Mesenchymal stem cell (in vitro differentiated cells and primary cell): Measurements from ENCODE around the gene TOLLIP.

Experiments used
- DNase-seq: peaks from one replicate; pipeline ENCODE4 v3.0.0-alpha.2; 2013
- H2AFZ ChIP-seq: one replicate; pipeline ENCODE4 v1.6.1; 2013; ENCODE audit warnings: low read depth, mild to moderate bottlenecking, control low read depth, inconsistent platforms, low read length, moderate library complexity
- H2AK5ac ChIP-seq: 2 replicates; pipeline ENCODE4 v1.6.1; 2013; ENCODE audit warnings: low read length, moderate library complexity, mild to moderate bottlenecking, inconsistent platforms; ENCODE audit not compliant: severe bottlenecking
- H2BK120ac ChIP-seq: one replicate; pipeline ENCODE4 v1.6.1; 2013; ENCODE audit warnings: low read depth, mild to moderate bottlenecking, inconsistent platforms, low read length, moderate library complexity
- H2BK12ac ChIP-seq, 2 experiments: one replicate each; pipeline ENCODE4 v1.6.1; 2013; ENCODE audit warnings: inconsistent platforms in 2 of 2, low read length in 2 of 2, mild to moderate bottlenecking in 2 of 2, moderate library complexity in 2 of 2, control low read depth in 1 of 2
- H2BK15ac ChIP-seq: one replicate; pipeline ENCODE4 v1.6.1; 2013; ENCODE audit warnings: mild to moderate bottlenecking, low read depth, inconsistent platforms; ENCODE audit not compliant: poor library complexity, severe bottlenecking
- H2BK5ac ChIP-seq: 2 replicates; pipeline ENCODE4 v1.6.1; 2013; ENCODE audit warnings: low read depth, mild to moderate bottlenecking, low read length, control low read depth, inconsistent platforms; ENCODE audit not compliant: poor library complexity, severe bottlenecking
- H3K14ac ChIP-seq, 2 experiments: one replicate each; pipeline ENCODE4 v1.6.1; 2013; ENCODE audit warnings: inconsistent platforms in 2 of 2, low read length in 2 of 2, control low read depth in 1 of 2, mild to moderate bottlenecking in 1 of 2, moderate library complexity in 1 of 2
- H3K18ac ChIP-seq, 2 experiments: one replicate each; pipeline ENCODE4 v1.6.1; 2013; ENCODE audit warnings: inconsistent platforms in 2 of 2, low read length in 2 of 2, control low read depth in 1 of 2, low read depth in 1 of 2, mild to moderate bottlenecking in 1 of 2
- H3K23ac ChIP-seq, 2 experiments: one replicate each; pipeline ENCODE4 v1.6.1; 2013; ENCODE audit warnings: inconsistent platforms in 2 of 2, low read length in 2 of 2, mild to moderate bottlenecking in 2 of 2, moderate library complexity in 2 of 2, control low read depth in 1 of 2
- H3K27ac ChIP-seq: 2 replicates; pipeline ENCODE4 v1.5.1; 2013; ENCODE audit warnings: mild to moderate bottlenecking, moderate library complexity, low read length, control low read depth, inconsistent platforms; ENCODE audit not compliant: poor library complexity, severe bottlenecking
- H3K27me3 ChIP-seq, 2 experiments: 2 replicates each; pipeline versions ENCODE4 v1.6.1 to v1.7.0; 2013; ENCODE audit warnings: low read length in 2 of 2, mild to moderate bottlenecking in 2 of 2, moderate library complexity in 2 of 2, control low read depth in 1 of 2, inconsistent platforms in 1 of 2; ENCODE audit not compliant: control insufficient read depth in 1 of 2, insufficient read depth in 1 of 2
- H3K36me3 ChIP-seq, 2 experiments: 2 replicates each; pipeline versions ENCODE4 v1.6.1 to v1.7.0; 2013; ENCODE audit warnings: low read length in 2 of 2, control low read depth in 1 of 2, inconsistent platforms in 1 of 2, low read depth in 1 of 2, mild to moderate bottlenecking in 1 of 2; ENCODE audit not compliant: insufficient read depth in 2 of 2, control insufficient read depth in 1 of 2
- H3K4ac ChIP-seq, 2 experiments: one replicate each; pipeline ENCODE4 v1.6.1; 2013; ENCODE audit warnings: inconsistent platforms in 2 of 2, low read length in 2 of 2, mild to moderate bottlenecking in 2 of 2, moderate library complexity in 2 of 2, control low read depth in 1 of 2, low read depth in 1 of 2
- H3K4me1 ChIP-seq: 2 replicates; pipeline ENCODE4 v1.6.1; 2013; ENCODE audit warnings: low read depth, low read length, control low read depth; ENCODE audit not compliant: control insufficient read depth, insufficient read depth
- H3K4me2 ChIP-seq: 2 replicates; pipeline ENCODE4 v1.6.1; 2013; ENCODE audit warnings: low read length, mild to moderate bottlenecking, inconsistent platforms; ENCODE audit not compliant: poor library complexity, severe bottlenecking
- H3K4me3 ChIP-seq, 2 experiments: 2 replicates each; pipeline versions ENCODE4 v1.5.1 to v1.7.0; 2013; ENCODE audit warnings: low read length in 2 of 2, mild to moderate bottlenecking in 2 of 2, control low read depth in 1 of 2, low read depth in 1 of 2; ENCODE audit not compliant: insufficient read depth in 1 of 2
- H3K79me1 ChIP-seq: replicated peaks from 2 replicates; pipeline ENCODE4 v1.6.1; 2013; ENCODE audit warnings: mild to moderate bottlenecking, control low read depth, low read length, inconsistent platforms; ENCODE audit not compliant: poor library complexity, severe bottlenecking
- H3K9ac ChIP-seq: 2 replicates; pipeline ENCODE4 v1.7.0; 2013; ENCODE audit warnings: mild to moderate bottlenecking, low read length, moderate library complexity
- H3K9me3 ChIP-seq: 2 replicates; pipeline ENCODE4 v1.7.0; 2013; ENCODE audit warnings: mild to moderate bottlenecking, low read length; ENCODE audit not compliant: control insufficient read depth
- H4K8ac ChIP-seq: one replicate; pipeline ENCODE4 v1.6.1; 2013; ENCODE audit warnings: inconsistent platforms, mild to moderate bottlenecking, low read length, moderate library complexity
- H4K91ac ChIP-seq: one replicate; pipeline ENCODE4 v1.6.1; 2013; ENCODE audit warnings: mild to moderate bottlenecking, low read length, inconsistent platforms
- WGBS: methylation state at CpG from one replicate; pipeline ENCODE4 v1.1.7; 2013; ENCODE audit warnings: mixed read lengths; 5-methylcytosine and 5-hydroxymethylcytosine counted together

The TOLLIP gene

DNA sequence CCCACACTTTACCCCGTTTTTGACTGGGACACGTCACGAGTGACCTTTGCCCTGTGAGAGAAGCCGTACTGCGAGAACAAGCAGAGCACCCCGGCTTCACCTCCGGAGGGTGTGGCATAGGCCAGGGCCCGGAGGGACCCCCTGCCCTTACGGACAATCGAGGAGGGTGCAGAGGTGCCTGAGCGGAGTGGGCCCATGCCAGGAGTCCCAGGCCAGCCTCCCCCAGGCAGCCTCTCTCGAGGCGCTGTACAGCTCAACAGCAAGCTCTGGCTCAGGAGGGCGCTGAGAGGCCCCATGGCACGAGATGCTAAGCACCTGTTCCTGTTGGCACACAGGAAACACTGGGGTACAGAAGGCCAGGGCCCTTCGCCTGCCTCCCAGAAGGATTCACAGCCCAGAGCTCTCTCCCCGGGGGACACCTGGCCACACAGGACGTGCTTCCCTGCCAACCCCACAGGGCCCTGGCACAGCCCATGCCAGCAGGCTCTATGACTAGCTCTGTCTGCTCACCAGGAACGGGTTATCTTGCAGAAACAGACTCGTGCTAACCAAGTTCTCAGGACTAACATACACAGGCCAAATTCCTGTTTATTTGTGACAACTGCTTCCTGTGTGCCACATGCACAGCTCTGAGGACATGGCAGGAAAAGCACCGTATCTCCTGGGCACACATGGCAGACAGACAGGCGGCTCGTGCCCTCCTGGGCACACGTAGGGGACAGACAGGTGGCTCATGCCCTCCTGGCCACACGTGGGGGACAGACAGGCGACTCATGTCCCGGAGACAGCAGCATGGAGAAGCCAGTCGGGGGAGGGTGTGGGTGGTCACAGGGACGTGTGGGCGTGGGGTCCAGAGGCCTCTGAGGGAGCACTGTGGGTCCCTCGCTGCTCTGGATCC lies 11.6 kb downstream of the TOLLIP start:
- no peaks in the 10 kb centered on the region for H3K9me3 ChIP-seq
- H3K36me3 ChIP-seq, result peaks cover 19 to 64% of the 10 kb centered on the region in 2 experiments
- no peak overlapping the region for H2AFZ ChIP-seq
- no peak overlapping the region for H3K14ac ChIP-seq
- DNase-seq, result no peak
- H4K91ac ChIP-seq, result no peak overlapping the region
- no peak overlapping the region for H2BK5ac ChIP-seq
- no peak overlapping the region for H3K27ac ChIP-seq
- H3K4ac ChIP-seq, result no peak overlapping the region
- H3K79me1 ChIP-seq, result peaks cover 32% of the 10 kb centered on the region
- no peak overlapping the region for H2BK12ac ChIP-seq
- H2BK15ac ChIP-seq, result no peak overlapping the region
- no peak overlapping the region for H3K4me3 ChIP-seq
- H3K18ac ChIP-seq, result no peak overlapping the region
- peaks cover 25% of the 10 kb centered on the region for H3K4me1 ChIP-seq
- H4K8ac ChIP-seq, result no peak overlapping the region
- H2AK5ac ChIP-seq, result no peak overlapping the region
- 92% methylated on average over 31 of the region's 31 CpGs for WGBS
- H3K27me3 ChIP-seq, result no peaks in the 10 kb centered on the region
- H3K4me2 ChIP-seq, result no peak overlapping the region
- H3K23ac ChIP-seq, result no peak overlapping the region
- H2BK120ac ChIP-seq, result no peak overlapping the region
- H3K9ac ChIP-seq, result no peak overlapping the region

DNA sequence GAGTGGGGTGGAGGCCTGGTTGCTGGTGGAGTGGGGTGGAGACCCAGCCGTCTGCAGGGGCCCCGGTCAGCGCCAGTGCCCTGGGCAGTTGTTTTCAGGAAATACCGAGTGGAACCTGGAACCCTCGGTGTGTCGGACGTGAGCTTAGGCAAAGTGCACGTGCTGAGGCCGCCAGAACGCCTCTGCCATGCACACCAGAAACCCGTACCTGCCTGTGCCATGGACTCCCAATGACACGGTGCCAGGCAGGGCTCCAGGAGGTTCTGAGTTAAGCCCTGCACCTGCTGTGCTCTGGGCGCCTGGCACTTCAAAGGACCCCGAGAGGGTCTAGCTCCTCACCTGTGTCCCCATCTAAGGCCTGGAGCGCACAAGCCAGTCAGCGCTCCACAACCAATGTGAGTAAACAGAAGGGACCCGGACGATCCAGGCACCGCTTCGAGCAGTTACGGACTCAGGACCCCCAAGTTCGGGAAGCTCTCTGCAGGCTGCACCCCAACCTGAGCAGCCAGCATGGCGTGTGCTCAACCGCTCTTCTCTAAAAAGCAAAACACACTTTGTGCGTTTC lies 12.3 kb downstream of the TOLLIP start:
- no peak overlapping the region for H3K18ac ChIP-seq
- no peak overlapping the region for H2BK15ac ChIP-seq
- H4K91ac ChIP-seq, result no peak overlapping the region
- no peak overlapping the region for H2BK12ac ChIP-seq
- peaks cover 36% of the 10 kb centered on the region for H3K79me1 ChIP-seq
- H3K9me3 ChIP-seq, result no peaks in the 10 kb centered on the region
- H4K8ac ChIP-seq, result no peak overlapping the region
- no peak overlapping the region for H3K4me3 ChIP-seq
- peaks cover 25 to 63% of the 10 kb centered on the region in 2 experiments for H3K36me3 ChIP-seq
- no peak overlapping the region for H3K27ac ChIP-seq
- H3K4ac ChIP-seq, result no peak overlapping the region
- H2BK120ac ChIP-seq, result no peak overlapping the region
- H2BK5ac ChIP-seq, result no peak overlapping the region
- no peaks in the 10 kb centered on the region for H3K27me3 ChIP-seq
- H3K14ac ChIP-seq, result no peak overlapping the region
- H2AFZ ChIP-seq, result no peak overlapping the region
- no peak overlapping the region for H2AK5ac ChIP-seq
- no peak for DNase-seq
- no peak overlapping the region for H3K4me2 ChIP-seq
- no peak overlapping the region for H3K23ac ChIP-seq
- 97% methylated on average over 25 of the region's 25 CpGs for WGBS
- peaks cover 19% of the 10 kb centered on the region for H3K4me1 ChIP-seq
- H3K9ac ChIP-seq, result no peak overlapping the region

DNA sequence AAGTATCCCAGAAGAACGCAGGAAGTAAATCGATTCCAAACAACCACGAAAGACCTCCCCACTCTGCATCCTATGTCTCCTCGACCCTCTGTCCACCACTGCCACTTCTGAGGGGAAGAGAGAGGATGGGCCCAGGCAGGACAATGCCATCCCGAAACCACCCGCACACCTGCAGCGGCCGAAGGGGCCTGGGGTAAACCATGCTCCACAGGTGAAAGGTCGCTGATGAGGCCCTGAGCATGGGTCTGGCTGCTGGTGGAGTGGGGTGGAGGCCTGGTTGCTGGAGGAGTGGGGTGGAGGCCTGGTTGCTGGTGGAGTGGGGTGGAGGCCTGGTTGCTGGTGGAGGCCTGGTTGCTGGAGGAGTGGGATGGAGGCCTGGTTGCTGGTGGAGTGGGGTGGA lies 13.1 kb downstream of the TOLLIP start:
- Histone ChIP-seq H4K91ac (no peak overlapping the region), H3K9me3 (no peaks in the 10 kb centered on the region), H2BK5ac (no peak overlapping the region), H2AK5ac (no peak overlapping the region), H3K14ac (no peak overlapping the region), H3K27ac (no peak overlapping the region), H3K18ac (no peak overlapping the region), H2BK120ac (no peak overlapping the region), H4K8ac (no peak overlapping the region), H2BK15ac (no peak overlapping the region), H3K36me3 (peaks cover 28 to 68% of the 10 kb centered on the region in 2 experiments), H3K4me2 (no peak overlapping the region), H2AFZ (no peak overlapping the region), H3K4me1 (peaks cover 16% of the 10 kb centered on the region), H2BK12ac (no peak overlapping the region), H3K4ac (no peak overlapping the region), H3K27me3 (no peaks in the 10 kb centered on the region), H3K9ac (no peak overlapping the region), H3K23ac (no peak overlapping the region), H3K79me1 (peaks cover 40% of the 10 kb centered on the region), H3K4me3 (no peak overlapping the region)
- 99% methylated on average over 9 of the region's 9 CpGs for WGBS
- no peak for DNase-seq

DNA sequence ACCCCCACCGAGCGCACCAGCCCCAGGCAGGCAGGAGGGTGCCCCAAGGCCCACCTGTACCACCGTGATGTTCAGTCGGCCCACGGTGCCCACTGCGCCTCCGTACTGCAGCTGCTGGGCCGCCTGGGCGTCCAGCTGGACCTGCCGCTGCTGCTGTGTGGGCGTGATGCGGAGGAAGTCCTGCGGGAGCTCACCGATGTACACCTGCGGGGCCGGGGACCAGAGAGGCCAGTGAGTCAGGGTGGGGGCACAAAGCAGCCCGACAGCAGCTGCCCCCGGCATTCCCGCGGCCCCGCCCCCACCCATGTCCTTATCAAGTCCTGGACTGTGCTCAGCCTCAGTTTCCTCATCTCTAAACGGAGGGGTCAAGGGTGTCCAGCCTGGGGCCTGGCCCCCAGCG lies 13.8 kb downstream of the TOLLIP start:
- peaks cover 32 to 72% of the 10 kb centered on the region in 2 experiments for H3K36me3 ChIP-seq
- H2AK5ac ChIP-seq, result no peak overlapping the region
- DNase-seq, result no peak
- H2BK12ac ChIP-seq, result no peak overlapping the region
- no peaks in the 10 kb centered on the region for H3K27me3 ChIP-seq
- no peaks in the 10 kb centered on the region for H3K9me3 ChIP-seq
- no peak overlapping the region for H3K27ac ChIP-seq
- 99% methylated on average over 23 of the region's 23 CpGs for WGBS
- no peak overlapping the region for H2BK120ac ChIP-seq
- H3K4ac ChIP-seq, result no peak overlapping the region
- H4K8ac ChIP-seq, result no peak overlapping the region
- no peak overlapping the region for H2BK5ac ChIP-seq
- peaks cover 16% of the 10 kb centered on the region for H3K4me1 ChIP-seq
- H3K23ac ChIP-seq, result no peak overlapping the region
- H3K18ac ChIP-seq, result no peak overlapping the region
- no peak overlapping the region for H2BK15ac ChIP-seq
- no peak overlapping the region for H4K91ac ChIP-seq
- H3K79me1 ChIP-seq, result peaks cover 44% of the 10 kb centered on the region
- H2AFZ ChIP-seq, result no peak overlapping the region
- H3K4me3 ChIP-seq, result no peak overlapping the region
- H3K14ac ChIP-seq, result no peak overlapping the region
- no peak overlapping the region for H3K4me2 ChIP-seq
- no peak overlapping the region for H3K9ac ChIP-seq
